ENCODE measurements around the gene MAP10.

GRCh38 chr1:232816324-232816723, 11.1 kb downstream of the MAP10 start:
- no peak for TF ChIP-seq CTCF (IDR thresholded peaks at IDR 0.05)
- no peak for TF ChIP-seq POLR2A (IDR thresholded peaks at IDR 0.05)

Data from esophagus squamous epithelium (tissue), 4 donors.